ENCODE data around the gene FIS1. TPM values are rescaled to one million over a fixed set of nuclear protein-coding genes. Genes with fewer than 3 reads are reported as not detected.

FIS1 gene
- total RNA-seq, 4 donors from 2014 or later, result 227 to 315 (median 248) TPM

DNA sequence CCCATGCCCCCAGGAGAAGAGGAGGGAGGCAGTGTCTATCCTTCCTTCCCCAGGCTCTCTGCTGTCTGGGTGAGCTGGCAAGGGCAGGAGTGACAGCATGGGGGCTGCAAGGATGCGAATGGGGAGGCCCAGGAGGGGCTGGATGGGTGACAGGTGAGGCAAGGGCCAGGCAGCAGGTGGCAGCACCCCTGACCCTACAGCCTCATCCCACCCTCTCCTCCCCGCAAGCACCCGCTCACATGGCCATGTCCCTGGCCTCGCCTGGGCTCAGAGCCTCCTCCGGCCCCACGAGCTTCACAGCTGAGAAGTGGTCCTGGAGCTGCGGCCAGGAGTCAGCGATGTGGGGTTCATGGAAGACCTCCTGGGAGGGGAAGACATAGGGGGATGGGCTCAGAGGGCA is 32.9 kb downstream of the FIS1 start:
- H3K27ac ChIP-seq, result no peak overlapping the region
- WGBS, 2 donors (ENCODE audit: low coverage in 1 of 2), result 82% methylated on average over 3 of the region's 8 CpGs; no CpG with 5 or more reads in 1 of the 2 donors
- no peaks in the 10 kb centered on the region for H3K9me3 ChIP-seq
- peaks cover 0 to 25% (median 8%) of the 10 kb centered on the region in 3 donors for H3K4me1 ChIP-seq
- H3K36me3 ChIP-seq, result peaks cover 0 to 91% of the 10 kb centered on the region in 2 donors
- H3K27me3 ChIP-seq, result no peaks in the 10 kb centered on the region
- TF ChIP-seq, protein P1, sequence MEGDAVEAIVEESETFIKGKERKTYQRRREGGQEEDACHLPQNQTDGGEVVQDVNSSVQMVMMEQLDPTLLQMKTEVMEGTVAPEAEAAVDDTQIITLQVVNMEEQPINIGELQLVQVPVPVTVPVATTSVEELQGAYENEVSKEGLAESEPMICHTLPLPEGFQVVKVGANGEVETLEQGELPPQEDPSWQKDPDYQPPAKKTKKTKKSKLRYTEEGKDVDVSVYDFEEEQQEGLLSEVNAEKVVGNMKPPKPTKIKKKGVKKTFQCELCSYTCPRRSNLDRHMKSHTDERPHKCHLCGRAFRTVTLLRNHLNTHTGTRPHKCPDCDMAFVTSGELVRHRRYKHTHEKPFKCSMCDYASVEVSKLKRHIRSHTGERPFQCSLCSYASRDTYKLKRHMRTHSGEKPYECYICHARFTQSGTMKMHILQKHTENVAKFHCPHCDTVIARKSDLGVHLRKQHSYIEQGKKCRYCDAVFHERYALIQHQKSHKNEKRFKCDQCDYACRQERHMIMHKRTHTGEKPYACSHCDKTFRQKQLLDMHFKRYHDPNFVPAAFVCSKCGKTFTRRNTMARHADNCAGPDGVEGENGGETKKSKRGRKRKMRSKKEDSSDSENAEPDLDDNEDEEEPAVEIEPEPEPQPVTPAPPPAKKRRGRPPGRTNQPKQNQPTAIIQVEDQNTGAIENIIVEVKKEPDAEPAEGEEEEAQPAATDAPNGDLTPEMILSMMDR (IDR thresholded peaks at IDR 0.05), result no peak
- TF ChIP-seq EP300 (IDR thresholded peaks at IDR 0.05), result no peak
- TF ChIP-seq POLR2AphosphoS5 (IDR thresholded peaks at IDR 0.05), result no peak
- TF ChIP-seq POLR2A (IDR thresholded peaks at IDR 0.05), result no peak
- ATAC-seq, result no peak
- H3K4me3 ChIP-seq, result no peak overlapping the region

DNA sequence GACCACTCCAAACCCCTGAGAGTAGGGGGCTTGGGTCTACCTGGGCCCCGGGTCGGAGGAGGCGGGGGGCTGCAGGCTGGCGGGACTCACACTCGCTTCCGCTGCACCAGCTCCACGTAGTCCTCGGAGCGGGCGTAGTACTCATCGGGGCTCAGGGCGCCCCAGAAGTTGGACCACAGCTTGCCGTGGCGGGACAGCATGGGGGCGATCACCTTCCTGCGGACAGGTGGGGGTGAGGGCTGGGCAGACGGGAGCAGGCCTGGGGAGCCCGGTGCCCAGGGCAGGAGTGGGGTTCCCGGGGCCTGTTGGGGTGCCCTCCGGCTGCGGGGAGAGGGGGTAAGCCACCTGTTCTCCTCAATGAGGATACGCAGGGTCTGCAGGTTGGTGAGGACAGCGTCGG is 33.4 kb downstream of the FIS1 start:
- Histone ChIP-seq H3K27me3 (no peaks in the 10 kb centered on the region), H3K27ac (no peak overlapping the region), H3K4me1 (peaks cover 0 to 20% (median 6%) of the 10 kb centered on the region in 3 donors), H3K4me3 (no peak overlapping the region), H3K9me3 (no peaks in the 10 kb centered on the region), H3K36me3 (peaks cover 0 to 97% of the 10 kb centered on the region in 2 donors)
- no CpG with 5 or more reads among the region's 24 CpGs for WGBS, 2 donors (ENCODE audit: low coverage in 1 of 2)
- TF ChIP-seq POLR2A (IDR thresholded peaks at IDR 0.05) (no peak), EP300 (IDR thresholded peaks at IDR 0.05) (no peak), POLR2AphosphoS5 (IDR thresholded peaks at IDR 0.05) (no peak)
- TF ChIP-seq, protein P1 (IDR thresholded peaks at IDR 0.05), result no peak
- ATAC-seq, result no peak

DNA sequence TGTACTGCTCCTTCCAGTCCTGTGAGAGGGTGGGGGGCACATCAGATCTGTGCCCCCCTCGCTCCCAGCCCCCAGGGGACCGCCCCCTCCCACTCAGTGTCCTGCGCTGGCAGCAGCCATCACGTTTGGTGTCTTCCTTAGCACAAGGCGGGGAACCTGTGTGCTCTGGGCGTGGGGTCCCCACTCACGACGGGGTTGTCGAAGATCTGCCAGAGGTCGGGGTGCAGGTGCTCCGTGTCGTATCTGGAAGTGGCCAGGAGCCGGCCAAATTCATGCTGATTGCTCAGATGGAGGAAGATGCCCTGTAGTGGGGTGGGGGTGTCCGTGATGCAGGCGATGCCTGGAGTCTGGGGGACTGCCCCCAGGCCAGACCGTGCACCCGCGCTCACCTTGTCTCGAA is 34.7 kb downstream of the FIS1 start:
- TF ChIP-seq POLR2AphosphoS5 (IDR thresholded peaks at IDR 0.05) (no peak), POLR2A (IDR thresholded peaks at IDR 0.05) (no peak), EP300 (IDR thresholded peaks at IDR 0.05) (no peak)
- TF ChIP-seq, protein P1 (IDR thresholded peaks at IDR 0.05), result no peak
- H3K36me3 ChIP-seq, result peaks cover 0 to 96% of the 10 kb centered on the region in 2 donors

DNA sequence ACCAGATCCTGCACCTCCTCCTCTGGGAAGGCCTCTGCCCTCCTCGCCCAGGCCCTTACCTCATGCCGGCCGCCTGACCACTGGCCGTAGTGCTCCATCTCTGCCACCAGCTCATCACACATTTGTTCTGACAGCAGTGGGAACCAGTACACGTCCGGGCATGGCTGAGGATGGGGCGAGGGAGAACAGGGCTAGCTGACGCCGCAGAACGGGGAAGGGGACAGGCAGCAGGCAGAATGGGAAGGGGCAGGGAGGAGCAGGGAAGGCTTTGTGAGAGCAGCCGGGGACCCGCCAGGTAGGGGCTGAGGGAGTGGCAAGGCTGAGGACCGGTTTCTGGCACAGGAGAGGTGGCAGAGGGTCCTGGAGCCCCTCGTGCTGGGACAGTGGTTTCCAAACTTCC is 36.1 kb downstream of the FIS1 start:
- H3K36me3 ChIP-seq, result peaks cover 0 to 82% of the 10 kb centered on the region in 2 donors
- H3K4me1 ChIP-seq, result no peaks in the 10 kb centered on the region
- H3K9me3 ChIP-seq, result no peaks in the 10 kb centered on the region
- peaks cover under 1% of the 10 kb centered on the region for H3K27me3 ChIP-seq
- H3K27ac ChIP-seq, result no peak overlapping the region
- WGBS, 2 donors (ENCODE audit: low coverage in 1 of 2), result 87 to 93% methylated on average over 8 of the region's 14 CpGs
- H3K4me3 ChIP-seq, result no peak overlapping the region
- TF ChIP-seq, protein P1 (IDR thresholded peaks at IDR 0.05), result no peak
- no peak for TF ChIP-seq POLR2AphosphoS5 (IDR thresholded peaks at IDR 0.05)
- TF ChIP-seq EP300 (IDR thresholded peaks at IDR 0.05), result no peak
- no peak for TF ChIP-seq POLR2A (IDR thresholded peaks at IDR 0.05)
- no peak for ATAC-seq

More for the DNA sequence above, 34.7 kb downstream of the FIS1 start:
- Histone ChIP-seq H3K4me1 (peaks cover 0 to 7% (median 0%) of the 10 kb centered on the region in 3 donors), H3K4me3 (no peak overlapping the region), H3K27ac (no peak overlapping the region), H3K27me3 (no peaks in the 10 kb centered on the region), H3K9me3 (no peaks in the 10 kb centered on the region)
- WGBS, 2 donors (ENCODE audit: low coverage in 1 of 2), result 40% methylated on average over 1 of the region's 19 CpGs; no CpG with 5 or more reads in 1 of the 2 donors
- ATAC-seq, result no peak

DNA sequence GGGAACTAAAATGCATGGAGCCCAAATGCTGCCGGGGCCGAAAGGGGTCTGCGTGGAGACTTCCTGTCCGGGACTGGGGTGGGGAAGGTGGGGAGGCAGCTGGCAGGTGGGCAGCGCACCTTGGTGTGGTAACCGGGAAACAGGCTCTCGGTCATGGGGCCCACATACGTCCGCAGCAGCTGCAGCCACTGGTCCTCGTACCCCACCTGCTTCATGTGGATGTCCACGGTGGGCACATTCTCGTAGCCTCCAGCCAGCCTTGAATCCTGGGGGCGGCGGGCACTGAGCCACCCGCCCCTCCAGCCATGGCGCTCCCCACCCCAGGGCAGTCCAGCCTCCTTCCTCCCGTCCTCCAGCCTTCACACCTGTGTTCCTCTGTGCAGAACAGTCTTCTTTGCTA is 37.4 kb downstream of the FIS1 start:
- 89% methylated on average over 3 of the region's 17 CpGs; no CpG with 5 or more reads in 1 of the 2 donors for WGBS, 2 donors (ENCODE audit: low coverage in 1 of 2)
- no peak overlapping the region for H3K4me3 ChIP-seq
- H3K27ac ChIP-seq, result no peak overlapping the region
- peaks cover 14% of the 10 kb centered on the region for H3K27me3 ChIP-seq
- no peaks in the 10 kb centered on the region for H3K9me3 ChIP-seq
- peaks cover 0 to 69% of the 10 kb centered on the region in 2 donors for H3K36me3 ChIP-seq
- no peak for ATAC-seq
- no peak for TF ChIP-seq POLR2A (IDR thresholded peaks at IDR 0.05)
- TF ChIP-seq, protein P1 (IDR thresholded peaks at IDR 0.05), result no peak
- TF ChIP-seq EP300 (IDR thresholded peaks at IDR 0.05), result no peak
- TF ChIP-seq POLR2AphosphoS5 (IDR thresholded peaks at IDR 0.05), result no peak
- H3K4me1 ChIP-seq, result no peaks in the 10 kb centered on the region
